Esophagus muscularis mucosa (tissue), 4 donors: ENCODE data around the gene MYNN.

ENCODE experiments used
- CTCF ChIP-seq, 3 experiments: fragments of 200-600 bp in 2 of 3; fragments of 450-650 bp in 1 of 3; sonication (generic) in 2 of 3; IDR thresholded peaks; one replicate each; pipeline ENCODE4 v1.5.1; 2017 to 2019; ENCODE audit warnings: antibody characterized with exemption in 3 of 3, mild to moderate bottlenecking in 2 of 3, moderate library complexity in 1 of 3
- EP300 ChIP-seq: sonication (generic); formaldehyde crosslinking; IDR thresholded peaks from one replicate; pipeline ENCODE4 v1.6.1; 2017; ENCODE audit warnings: antibody characterized with exemption
- POLR2A ChIP-seq: fragments of 450-650 bp; IDR thresholded peaks from one replicate; pipeline ENCODE4 v1.6.1; 2017; ENCODE audit warnings: antibody characterized with exemption, moderate library complexity, mild to moderate bottlenecking, low read depth
- POLR2AphosphoS5 ChIP-seq, 2 donors: sonication (generic); formaldehyde crosslinking; IDR thresholded peaks; one replicate each; pipeline ENCODE4 v1.6.1; 2017; ENCODE audit warnings: antibody characterized with exemption in 2 of 2

GRCh38 chr3:169822091-169822490 lies 48.9 kb downstream of the MYNN start:
- TF ChIP-seq POLR2AphosphoS5 (IDR thresholded peaks at IDR 0.05) (no peak), CTCF (IDR thresholded peaks at IDR 0.05) (no peak), POLR2A (no peak), EP300 (no peak)
